AG10803 (cell line): ENCODE results near the gene SPRY4.
"Not testable (repeated sequence)": the region's sequence is repeated elsewhere in the genome, so short reads cannot be mapped to it uniquely, and the experiment has no call there.

Source experiments
- DNase-seq: peaks from one replicate; pipeline ENCODE4 v3.0.0; 2010; ENCODE audit warnings: low read depth
- H3K4me3 ChIP-seq: 2 replicates; pipeline ENCODE4 v1.5.1; 2011; ENCODE audit warnings: mild to moderate bottlenecking, low read length, control low read depth
- TF ChIP-seq, protein P1 (sequence below): conservative IDR thresholded peaks from 2 replicates; pipeline ENCODE4 v1.5.1; 2011; ENCODE audit warnings: mild to moderate bottlenecking, low read length, control low read depth, inconsistent platforms

SPRY4 gene

GRCh38 chr5:142324871-142325724 lies at the start of gene SPRY4:
SPRY4 (minus strand) TSS chr5:142325021; CDS start chr5:142315108, 9,913 bp downstream.
- peak; percentile 96 for DNase-seq
- H3K4me3 ChIP-seq: peak within 1 kb of the TSS; percentile 88
- TF ChIP-seq, protein P1, sequence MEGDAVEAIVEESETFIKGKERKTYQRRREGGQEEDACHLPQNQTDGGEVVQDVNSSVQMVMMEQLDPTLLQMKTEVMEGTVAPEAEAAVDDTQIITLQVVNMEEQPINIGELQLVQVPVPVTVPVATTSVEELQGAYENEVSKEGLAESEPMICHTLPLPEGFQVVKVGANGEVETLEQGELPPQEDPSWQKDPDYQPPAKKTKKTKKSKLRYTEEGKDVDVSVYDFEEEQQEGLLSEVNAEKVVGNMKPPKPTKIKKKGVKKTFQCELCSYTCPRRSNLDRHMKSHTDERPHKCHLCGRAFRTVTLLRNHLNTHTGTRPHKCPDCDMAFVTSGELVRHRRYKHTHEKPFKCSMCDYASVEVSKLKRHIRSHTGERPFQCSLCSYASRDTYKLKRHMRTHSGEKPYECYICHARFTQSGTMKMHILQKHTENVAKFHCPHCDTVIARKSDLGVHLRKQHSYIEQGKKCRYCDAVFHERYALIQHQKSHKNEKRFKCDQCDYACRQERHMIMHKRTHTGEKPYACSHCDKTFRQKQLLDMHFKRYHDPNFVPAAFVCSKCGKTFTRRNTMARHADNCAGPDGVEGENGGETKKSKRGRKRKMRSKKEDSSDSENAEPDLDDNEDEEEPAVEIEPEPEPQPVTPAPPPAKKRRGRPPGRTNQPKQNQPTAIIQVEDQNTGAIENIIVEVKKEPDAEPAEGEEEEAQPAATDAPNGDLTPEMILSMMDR: no peak; the same call in 1 of the 2 replicates

- TF ChIP-seq, protein P1: no peak
- H3K4me3 ChIP-seq: no peak overlapping the region
- DNase-seq: no peak
Observed at GRCh38 chr5:142368529-142368928, 43.7 kb upstream of the SPRY4 start.

DNA sequence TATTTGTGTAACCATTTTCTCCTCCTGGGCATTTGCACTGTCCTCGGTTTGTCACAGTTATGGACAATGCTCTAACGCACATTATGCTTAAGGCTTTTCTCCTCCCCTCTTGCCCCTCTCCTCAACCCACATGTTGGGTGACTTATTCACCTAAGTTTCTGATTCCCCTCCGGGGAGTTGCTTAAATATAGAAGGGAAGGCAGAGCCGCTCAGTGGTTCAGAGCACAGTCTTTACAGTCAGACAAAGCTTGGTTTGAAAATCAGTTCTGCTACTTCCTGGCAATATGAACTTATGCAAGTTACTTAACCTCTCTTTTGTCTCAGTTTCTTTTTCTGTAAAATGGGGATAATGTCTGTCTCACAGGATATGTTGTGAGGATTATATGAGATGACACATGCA lies 41.2 kb upstream of the SPRY4 start:
- TF ChIP-seq, protein P1: no peak
- DNase-seq: no peak
- no peak overlapping the region for H3K4me3 ChIP-seq

GRCh38 chr5:142364251-142365145 lies 39.7 kb upstream of the SPRY4 start:
- no peak for DNase-seq
- no peak overlapping the region for H3K4me3 ChIP-seq
- TF ChIP-seq, protein P1: no peak

DNA sequence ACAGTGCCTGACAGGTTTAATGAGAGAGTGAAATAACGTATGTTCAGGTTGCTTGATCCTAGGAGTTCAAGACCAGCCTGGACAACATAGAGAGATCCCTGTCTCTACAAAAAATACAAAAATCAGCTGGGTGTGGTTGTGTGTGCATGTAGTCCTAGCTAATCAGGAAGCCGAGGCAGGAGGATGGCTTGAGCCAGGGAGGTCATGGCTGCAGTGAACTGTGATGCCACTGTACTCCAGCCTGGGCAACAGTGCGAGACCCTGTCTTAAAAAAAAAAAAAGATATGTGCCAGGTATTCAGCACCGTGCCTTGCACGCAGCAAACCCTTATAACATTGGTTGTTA lies 38.8 kb upstream of the SPRY4 start:
- no peak for DNase-seq

DNA sequence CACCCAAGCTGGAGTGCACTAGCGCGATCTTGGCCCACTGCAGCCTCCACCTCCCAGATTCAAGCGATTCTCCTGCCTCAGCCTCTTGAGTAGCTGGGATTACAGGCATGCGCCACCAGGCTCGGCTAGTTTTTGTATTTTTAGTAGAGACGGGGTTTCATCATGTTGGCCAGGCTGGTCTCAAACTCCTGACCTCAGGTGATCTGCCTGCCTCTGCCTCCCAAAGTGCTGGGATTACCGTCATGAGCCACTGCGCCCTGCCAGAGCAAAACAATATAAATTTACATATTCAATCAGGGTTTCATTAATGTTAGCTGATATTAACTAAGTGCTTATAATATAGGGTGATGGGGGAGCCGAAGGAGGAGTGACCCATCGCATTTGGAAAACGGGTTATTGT lies 37.4 kb upstream of the SPRY4 start:
- DNase-seq, H3K4me3 ChIP-seq: not testable (repeated sequence)

More for the DNA sequence above, 38.8 kb upstream of the SPRY4 start:
- no peak overlapping the region for H3K4me3 ChIP-seq
- TF ChIP-seq, protein P1: no peak

DNA sequence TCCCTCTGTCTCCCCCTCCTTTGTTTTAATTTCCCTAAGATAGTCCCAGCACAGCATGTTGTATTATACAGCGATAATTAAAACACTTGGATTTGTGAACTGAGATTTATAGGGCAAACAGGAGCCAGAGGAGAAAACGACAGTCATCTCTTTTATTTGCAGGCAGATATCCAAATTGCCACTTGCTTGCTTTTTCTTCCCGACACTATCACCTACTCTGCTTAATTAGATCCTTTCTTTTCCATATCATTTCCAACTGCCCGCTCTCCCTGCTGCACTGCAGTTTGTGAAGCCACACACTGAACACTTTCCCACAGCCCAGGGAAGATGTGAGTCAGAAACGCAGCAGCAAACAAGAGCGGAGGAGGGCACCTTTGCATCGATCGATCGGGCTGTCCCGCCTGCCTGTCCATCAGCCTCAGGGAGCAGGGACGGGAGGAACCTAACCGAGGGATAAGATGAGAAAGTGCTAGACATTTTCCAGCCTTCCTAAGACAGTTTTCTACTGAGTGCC lies 35.8 kb upstream of the SPRY4 start:
- TF ChIP-seq, protein P1: no peak
- peak; percentile 38 for DNase-seq
- H3K4me3 ChIP-seq: no peak overlapping the region
